Neural cell (in vitro differentiated cells): ENCODE results near the gene ZDHHC7. TPM values are rescaled to one million over a fixed set of nuclear protein-coding genes. Genes with fewer than 3 reads are reported as not detected.
A peak's percentile ranks its signal among the peaks of the same experiment; 100 is the strongest.

Experiments
- H2AFZ ChIP-seq: fragments of 200-600, 300-800 bp; sonication (generic), shearing (Covaris generic); 2 replicates; pipeline ENCODE4 v1.6.0; 2014; ENCODE audit warnings: low read depth, mild to moderate bottlenecking, antibody characterized with exemption, low read length, moderate library complexity
- H3F3A ChIP-seq: fragments of 200-600 bp; shearing (Covaris generic); 2 replicates; pipeline ENCODE4 v1.6.1; 2016; ENCODE audit warnings: mild to moderate bottlenecking, moderate library complexity, mixed read lengths, antibody characterized with exemption, low read length; ENCODE audit not compliant: insufficient read depth, poor library complexity, severe bottlenecking
- H3K27ac ChIP-seq: fragments of 200-600, 300-800 bp; sonication (generic), shearing (Covaris generic); 2 replicates; pipeline ENCODE4 v1.5.1; 2014; ENCODE audit warnings: mild to moderate bottlenecking, low read length, moderate library complexity
- H3K27me3 ChIP-seq: fragments of 300-800, 200-600 bp; sonication (generic), shearing (Covaris generic); 2 replicates; pipeline ENCODE4 v1.6.0; 2014; ENCODE audit warnings: mild to moderate bottlenecking, low read depth, low read length, moderate library complexity; ENCODE audit not compliant: insufficient read depth
- H3K36me3 ChIP-seq: fragments of 300-800, 200-600 bp; sonication (generic), shearing (Covaris generic); 2 replicates; pipeline ENCODE4 v1.5.1; 2014; ENCODE audit warnings: mild to moderate bottlenecking, antibody characterized with exemption, low read length, moderate library complexity; ENCODE audit not compliant: insufficient read depth
- H3K4me2 ChIP-seq: fragments of 300-800, 200-600 bp; sonication (generic), shearing (Covaris generic); 2 replicates; pipeline ENCODE4 v1.6.0; 2014; ENCODE audit warnings: mild to moderate bottlenecking, low read length
- H3K4me3 ChIP-seq: fragments of 300-800, 200-600 bp; sonication (generic), shearing (Covaris generic); 2 replicates; pipeline ENCODE4 v1.5.1; 2014; ENCODE audit warnings: mild to moderate bottlenecking, low read length, moderate library complexity
- H3K79me2 ChIP-seq: fragments of 200-600 bp; shearing (Covaris generic); replicated peaks from 2 replicates; pipeline ENCODE4 v1.6.0; 2014; ENCODE audit warnings: mild to moderate bottlenecking, low read length, moderate library complexity; ENCODE audit not compliant: insufficient read depth
- H3K9ac ChIP-seq: fragments of 300-800, 200-600 bp; sonication (generic), shearing (Covaris generic); 2 replicates; pipeline ENCODE4 v1.6.1; 2016; ENCODE audit warnings: mild to moderate bottlenecking, low read length, mixed read lengths
- H3K9me2 ChIP-seq: fragments of 200-600 bp; shearing (Covaris generic); 2 replicates; pipeline ENCODE4 v1.6.1; 2016; ENCODE audit warnings: mild to moderate bottlenecking, low read length, mixed read lengths; ENCODE audit not compliant: insufficient read depth
- H3K9me3 ChIP-seq: fragments of 200-600, 300-800 bp; sonication (generic), shearing (Covaris generic); 2 replicates; pipeline ENCODE4 v1.6.1; 2016; ENCODE audit warnings: mild to moderate bottlenecking, mixed run types, low read length, moderate library complexity, mixed read lengths
- H4K20me1 ChIP-seq: fragments of 200-600 bp; shearing (Covaris generic); 2 replicates; pipeline ENCODE4 v1.6.1; 2016; ENCODE audit warnings: mild to moderate bottlenecking, mixed run types; ENCODE audit not compliant: insufficient read depth
- EP300 ChIP-seq: fragments of 450-650 bp; conservative IDR thresholded peaks from 2 replicates; pipeline ENCODE4 v1.6.1; 2014; ENCODE audit warnings: antibody characterized with exemption, mild to moderate bottlenecking, moderate library complexity; ENCODE audit not compliant: poor library complexity, severe bottlenecking
- EZH2 ChIP-seq: fragments of 200-600, 300-800 bp; shearing (Covaris generic), sonication (generic); IDR thresholded peaks from 2 replicates; pipeline ENCODE4 v1.6.1; 2014; ENCODE audit warnings: antibody characterized with exemption, low read length, borderline replicate concordance, mild to moderate bottlenecking; ENCODE audit not compliant: insufficient read depth, poor library complexity, severe bottlenecking
- MXI1 ChIP-seq: fragments of 450-650 bp; conservative IDR thresholded peaks from 2 replicates; pipeline ENCODE4 v1.6.1; 2014; ENCODE audit warnings: antibody characterized with exemption, mild to moderate bottlenecking; ENCODE audit not compliant: poor library complexity, severe bottlenecking
- POLR2AphosphoS5 ChIP-seq: IDR thresholded peaks from 2 replicates; pipeline ENCODE4 v1.6.1; 2012
- RAD21 ChIP-seq: fragments of 450-650 bp; conservative IDR thresholded peaks from 2 replicates; pipeline ENCODE4 v1.6.1; 2014; ENCODE audit warnings: antibody characterized with exemption, mild to moderate bottlenecking, moderate library complexity
- SMC3 ChIP-seq: fragments of 450-650 bp; conservative IDR thresholded peaks from 2 replicates; pipeline ENCODE4 v1.6.1; 2014; ENCODE audit warnings: antibody characterized with exemption, mild to moderate bottlenecking, moderate library complexity; ENCODE audit not compliant: poor library complexity
- TAF1 ChIP-seq: IDR thresholded peaks from 2 replicates; pipeline ENCODE4 v1.6.1; 2012; ENCODE audit warnings: low read depth
- polyA plus RNA-seq: library from polyadenylated mRNA; depleted of rRNA; stranded (reverse); fragments of >200 nt; gene quantifications from 2 replicates; pipeline ENCODE4 v1.2.3, GENCODE V29; 2014
- TF ChIP-seq, protein P1 (sequence below): fragments of 450-650 bp; IDR thresholded peaks from 2 replicates; pipeline ENCODE4 v1.5.1; 2014; ENCODE audit warnings: antibody characterized with exemption, mild to moderate bottlenecking, moderate library complexity; ENCODE audit not compliant: poor library complexity, severe bottlenecking
- TF ChIP-seq, protein P2 (sequence below): IDR thresholded peaks from 2 replicates; pipeline ENCODE4 v1.6.1; 2012; ENCODE audit warnings: borderline replicate concordance

The ZDHHC7 gene
- polyA plus RNA-seq, 1 donor from 2014 or later: 33.8 TPM

DNA sequence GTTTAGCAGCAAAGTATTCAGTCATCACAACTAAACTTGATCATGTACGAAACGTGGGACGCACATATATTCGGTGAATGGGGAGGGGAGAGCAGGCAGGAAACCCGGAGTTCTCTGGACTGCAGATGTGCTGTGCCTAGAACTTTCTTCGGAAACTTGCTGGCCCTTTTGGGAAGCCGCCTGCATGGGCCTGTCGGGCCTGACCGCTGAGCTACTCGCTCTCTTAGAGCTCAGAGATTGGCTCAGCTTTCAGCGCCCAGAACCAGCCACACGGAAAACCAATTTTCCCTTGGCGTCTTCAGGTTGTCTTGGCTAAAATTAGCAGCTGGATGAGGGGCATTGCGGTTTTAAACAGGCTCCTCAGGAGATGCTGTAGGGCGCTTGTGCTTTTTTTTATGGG, 38.1 kb downstream of the ZDHHC7 start:
- Histone ChIP-seq H3K4me3 (no peak overlapping the region), H3K36me3 (no peaks in the 10 kb centered on the region), H3F3A (no peaks in the 10 kb centered on the region), H3K4me2 (no peak overlapping the region), H2AFZ (no peak overlapping the region), H3K9ac (no peak overlapping the region), H3K27ac (no peak overlapping the region), H3K9me3 (no peaks in the 10 kb centered on the region), H3K27me3 (no peaks in the 10 kb centered on the region), H3K9me2 (no peaks in the 10 kb centered on the region), H3K79me2 (no peaks in the 10 kb centered on the region), H4K20me1 (no peaks in the 10 kb centered on the region)
- TF ChIP-seq POLR2AphosphoS5 (no peak), EZH2 (no peak), MXI1 (no peak), TAF1 (no peak)

DNA sequence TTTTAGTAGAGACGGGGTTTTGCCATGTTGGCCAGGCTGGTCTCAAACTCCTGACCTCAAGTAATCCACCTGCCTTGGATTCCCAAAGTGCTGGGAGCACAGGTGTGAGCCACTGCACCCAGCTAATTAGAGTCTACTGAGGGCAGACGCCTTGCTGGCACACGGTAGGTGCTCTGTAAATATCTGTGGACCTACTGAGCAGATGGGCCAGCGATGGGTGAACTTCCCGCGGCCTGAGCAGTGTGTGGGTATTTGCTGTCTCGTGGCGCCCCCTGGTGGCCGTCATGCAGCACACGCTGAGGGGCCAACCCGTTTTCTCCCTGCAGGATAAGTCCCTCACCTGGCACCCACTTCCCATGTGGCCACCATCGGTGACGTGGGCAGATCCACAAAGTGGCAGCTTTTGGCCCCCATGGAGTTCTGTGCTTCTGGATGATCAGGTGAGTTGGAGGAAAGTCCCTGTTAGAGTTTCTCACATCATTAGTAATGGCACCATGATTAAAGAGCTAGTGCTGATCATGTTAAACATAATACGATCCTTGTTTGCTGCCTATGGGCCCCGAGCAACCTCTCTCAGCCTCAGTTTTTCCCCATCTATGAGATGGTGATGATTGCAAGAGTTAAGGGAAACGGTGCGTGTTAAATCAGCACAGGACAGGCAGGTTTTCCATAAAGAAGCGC, 40.7 kb downstream of the ZDHHC7 start:
- no peak overlapping the region for H3K4me2 ChIP-seq
- no peak overlapping the region for H3K27ac ChIP-seq

More for the DNA sequence above, 40.7 kb downstream of the ZDHHC7 start:
- Histone ChIP-seq H3K9me3 (no peaks in the 10 kb centered on the region), H3K27me3 (no peaks in the 10 kb centered on the region), H3K9me2 (no peaks in the 10 kb centered on the region), H3K36me3 (no peaks in the 10 kb centered on the region), H3K4me3 (no peak overlapping the region), H3K9ac (no peak overlapping the region), H3K79me2 (no peaks in the 10 kb centered on the region), H3F3A (no peaks in the 10 kb centered on the region), H2AFZ (no peak overlapping the region), H4K20me1 (no peaks in the 10 kb centered on the region)
- TF ChIP-seq, protein P1, sequence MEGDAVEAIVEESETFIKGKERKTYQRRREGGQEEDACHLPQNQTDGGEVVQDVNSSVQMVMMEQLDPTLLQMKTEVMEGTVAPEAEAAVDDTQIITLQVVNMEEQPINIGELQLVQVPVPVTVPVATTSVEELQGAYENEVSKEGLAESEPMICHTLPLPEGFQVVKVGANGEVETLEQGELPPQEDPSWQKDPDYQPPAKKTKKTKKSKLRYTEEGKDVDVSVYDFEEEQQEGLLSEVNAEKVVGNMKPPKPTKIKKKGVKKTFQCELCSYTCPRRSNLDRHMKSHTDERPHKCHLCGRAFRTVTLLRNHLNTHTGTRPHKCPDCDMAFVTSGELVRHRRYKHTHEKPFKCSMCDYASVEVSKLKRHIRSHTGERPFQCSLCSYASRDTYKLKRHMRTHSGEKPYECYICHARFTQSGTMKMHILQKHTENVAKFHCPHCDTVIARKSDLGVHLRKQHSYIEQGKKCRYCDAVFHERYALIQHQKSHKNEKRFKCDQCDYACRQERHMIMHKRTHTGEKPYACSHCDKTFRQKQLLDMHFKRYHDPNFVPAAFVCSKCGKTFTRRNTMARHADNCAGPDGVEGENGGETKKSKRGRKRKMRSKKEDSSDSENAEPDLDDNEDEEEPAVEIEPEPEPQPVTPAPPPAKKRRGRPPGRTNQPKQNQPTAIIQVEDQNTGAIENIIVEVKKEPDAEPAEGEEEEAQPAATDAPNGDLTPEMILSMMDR: peak; percentile 95
- TF ChIP-seq EZH2 (no peak), TAF1 (no peak), SMC3 (peak; percentile 96), POLR2AphosphoS5 (no peak), EP300 (no peak), RAD21 (peak; percentile 93), MXI1 (no peak)
- TF ChIP-seq, protein P2, sequence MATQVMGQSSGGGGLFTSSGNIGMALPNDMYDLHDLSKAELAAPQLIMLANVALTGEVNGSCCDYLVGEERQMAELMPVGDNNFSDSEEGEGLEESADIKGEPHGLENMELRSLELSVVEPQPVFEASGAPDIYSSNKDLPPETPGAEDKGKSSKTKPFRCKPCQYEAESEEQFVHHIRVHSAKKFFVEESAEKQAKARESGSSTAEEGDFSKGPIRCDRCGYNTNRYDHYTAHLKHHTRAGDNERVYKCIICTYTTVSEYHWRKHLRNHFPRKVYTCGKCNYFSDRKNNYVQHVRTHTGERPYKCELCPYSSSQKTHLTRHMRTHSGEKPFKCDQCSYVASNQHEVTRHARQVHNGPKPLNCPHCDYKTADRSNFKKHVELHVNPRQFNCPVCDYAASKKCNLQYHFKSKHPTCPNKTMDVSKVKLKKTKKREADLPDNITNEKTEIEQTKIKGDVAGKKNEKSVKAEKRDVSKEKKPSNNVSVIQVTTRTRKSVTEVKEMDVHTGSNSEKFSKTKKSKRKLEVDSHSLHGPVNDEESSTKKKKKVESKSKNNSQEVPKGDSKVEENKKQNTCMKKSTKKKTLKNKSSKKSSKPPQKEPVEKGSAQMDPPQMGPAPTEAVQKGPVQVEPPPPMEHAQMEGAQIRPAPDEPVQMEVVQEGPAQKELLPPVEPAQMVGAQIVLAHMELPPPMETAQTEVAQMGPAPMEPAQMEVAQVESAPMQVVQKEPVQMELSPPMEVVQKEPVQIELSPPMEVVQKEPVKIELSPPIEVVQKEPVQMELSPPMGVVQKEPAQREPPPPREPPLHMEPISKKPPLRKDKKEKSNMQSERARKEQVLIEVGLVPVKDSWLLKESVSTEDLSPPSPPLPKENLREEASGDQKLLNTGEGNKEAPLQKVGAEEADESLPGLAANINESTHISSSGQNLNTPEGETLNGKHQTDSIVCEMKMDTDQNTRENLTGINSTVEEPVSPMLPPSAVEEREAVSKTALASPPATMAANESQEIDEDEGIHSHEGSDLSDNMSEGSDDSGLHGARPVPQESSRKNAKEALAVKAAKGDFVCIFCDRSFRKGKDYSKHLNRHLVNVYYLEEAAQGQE: no peak
